H1 (cell line): ENCODE measurements around the gene NSD2.

ENCODE experiments used
- BCL11A ChIP-seq, 2 experiments: IDR thresholded peaks; one replicate each; pipeline ENCODE4 v1.6.1; 2011; ENCODE audit warnings: low read depth in 2 of 2, low read length in 2 of 2, mild to moderate bottlenecking in 2 of 2
- MAFK ChIP-seq: IDR thresholded peaks from 2 replicates; pipeline ENCODE4 v1.6.1; 2012; ENCODE audit warnings: low read depth, mild to moderate bottlenecking, improper control_type of control experiment, low read length
- POLR2A ChIP-seq, 2 experiments: IDR thresholded peaks; 1 replicate in 1 of 2; 2 replicates in 1 of 2; pipeline ENCODE4 v1.6.1; 2011; ENCODE audit warnings: low read depth in 2 of 2, low read length in 2 of 2, mild to moderate bottlenecking in 2 of 2; ENCODE audit errors: control extremely low read depth in 1 of 2
- POLR2AphosphoS5 ChIP-seq: IDR thresholded peaks from 2 replicates; pipeline ENCODE4 v1.6.1; 2011; ENCODE audit warnings: low read depth, low read length
- YY1 ChIP-seq: IDR thresholded peaks from 2 replicates; pipeline ENCODE4 v1.6.1; 2011; ENCODE audit warnings: low read depth, mild to moderate bottlenecking, low read length
- TF ChIP-seq, protein P1 (sequence below), 3 experiments: IDR thresholded peaks; 1 replicate in 2 of 3; 2 replicates in 1 of 3; pipeline versions ENCODE4 v1.5.1 to v1.6.1; 2011; ENCODE audit warnings: low read length in 3 of 3, mild to moderate bottlenecking in 3 of 3, inconsistent platforms in 2 of 3, low read depth in 1 of 3, moderate library complexity in 1 of 3; ENCODE audit not compliant: insufficient read depth in 1 of 3; ENCODE audit errors: control extremely low read depth in 1 of 3
- TF ChIP-seq, protein P2 (sequence below): IDR thresholded peaks from 2 replicates; pipeline ENCODE4 v1.6.1; 2012; ENCODE audit warnings: low read length, inconsistent platforms
- TF ChIP-seq, protein P3 (sequence below): IDR thresholded peaks from 2 replicates; pipeline ENCODE4 v1.6.1; 2011; ENCODE audit warnings: low read depth, mild to moderate bottlenecking, low read length; ENCODE audit not compliant: insufficient read depth
- TF ChIP-seq, protein P4 (sequence below): IDR thresholded peaks from 2 replicates; pipeline ENCODE4 v1.6.1; 2012; ENCODE audit warnings: inconsistent platforms

DNA sequence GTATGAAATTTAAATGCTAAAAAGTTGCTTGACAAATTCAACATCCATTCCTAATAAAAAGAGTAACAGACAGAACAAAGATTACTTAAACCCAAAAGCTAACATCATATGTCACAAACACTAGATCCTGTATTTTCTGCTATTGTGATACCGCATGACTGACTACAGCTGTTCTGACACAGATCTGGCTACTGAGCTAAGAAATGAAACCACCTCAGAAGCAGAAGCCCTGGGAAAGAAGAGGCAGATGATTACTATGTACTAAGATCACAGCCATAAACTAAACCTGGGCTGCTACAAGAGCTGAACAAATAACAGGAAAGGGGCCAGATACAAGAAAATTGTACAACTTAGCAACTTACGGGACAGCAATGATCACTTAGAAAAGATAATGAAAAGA lies 24.6 kb upstream of the NSD2 start:
- no peak for TF ChIP-seq YY1
- TF ChIP-seq, protein P1, sequence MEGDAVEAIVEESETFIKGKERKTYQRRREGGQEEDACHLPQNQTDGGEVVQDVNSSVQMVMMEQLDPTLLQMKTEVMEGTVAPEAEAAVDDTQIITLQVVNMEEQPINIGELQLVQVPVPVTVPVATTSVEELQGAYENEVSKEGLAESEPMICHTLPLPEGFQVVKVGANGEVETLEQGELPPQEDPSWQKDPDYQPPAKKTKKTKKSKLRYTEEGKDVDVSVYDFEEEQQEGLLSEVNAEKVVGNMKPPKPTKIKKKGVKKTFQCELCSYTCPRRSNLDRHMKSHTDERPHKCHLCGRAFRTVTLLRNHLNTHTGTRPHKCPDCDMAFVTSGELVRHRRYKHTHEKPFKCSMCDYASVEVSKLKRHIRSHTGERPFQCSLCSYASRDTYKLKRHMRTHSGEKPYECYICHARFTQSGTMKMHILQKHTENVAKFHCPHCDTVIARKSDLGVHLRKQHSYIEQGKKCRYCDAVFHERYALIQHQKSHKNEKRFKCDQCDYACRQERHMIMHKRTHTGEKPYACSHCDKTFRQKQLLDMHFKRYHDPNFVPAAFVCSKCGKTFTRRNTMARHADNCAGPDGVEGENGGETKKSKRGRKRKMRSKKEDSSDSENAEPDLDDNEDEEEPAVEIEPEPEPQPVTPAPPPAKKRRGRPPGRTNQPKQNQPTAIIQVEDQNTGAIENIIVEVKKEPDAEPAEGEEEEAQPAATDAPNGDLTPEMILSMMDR (IDR thresholded peaks at IDR 0.05; ENCODE audit: control extremely low read depth in 1 of 3, insufficient read depth in 1 of 3, low read depth in 1 of 3, low read length in 3 of 3), result no peak
- TF ChIP-seq POLR2A (IDR thresholded peaks at IDR 0.05; ENCODE audit: control extremely low read depth in 1 of 2, low read depth in 2 of 2, low read length in 2 of 2), result no peak
- TF ChIP-seq, protein P2, sequence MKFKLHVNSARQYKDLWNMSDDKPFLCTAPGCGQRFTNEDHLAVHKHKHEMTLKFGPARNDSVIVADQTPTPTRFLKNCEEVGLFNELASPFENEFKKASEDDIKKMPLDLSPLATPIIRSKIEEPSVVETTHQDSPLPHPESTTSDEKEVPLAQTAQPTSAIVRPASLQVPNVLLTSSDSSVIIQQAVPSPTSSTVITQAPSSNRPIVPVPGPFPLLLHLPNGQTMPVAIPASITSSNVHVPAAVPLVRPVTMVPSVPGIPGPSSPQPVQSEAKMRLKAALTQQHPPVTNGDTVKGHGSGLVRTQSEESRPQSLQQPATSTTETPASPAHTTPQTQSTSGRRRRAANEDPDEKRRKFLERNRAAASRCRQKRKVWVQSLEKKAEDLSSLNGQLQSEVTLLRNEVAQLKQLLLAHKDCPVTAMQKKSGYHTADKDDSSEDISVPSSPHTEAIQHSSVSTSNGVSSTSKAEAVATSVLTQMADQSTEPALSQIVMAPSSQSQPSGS, result no peak
- no peak for TF ChIP-seq POLR2AphosphoS5
- TF ChIP-seq, protein P3, sequence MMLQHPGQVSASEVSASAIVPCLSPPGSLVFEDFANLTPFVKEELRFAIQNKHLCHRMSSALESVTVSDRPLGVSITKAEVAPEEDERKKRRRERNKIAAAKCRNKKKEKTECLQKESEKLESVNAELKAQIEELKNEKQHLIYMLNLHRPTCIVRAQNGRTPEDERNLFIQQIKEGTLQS, result no peak
- no peak for TF ChIP-seq MAFK
- TF ChIP-seq, protein P4, sequence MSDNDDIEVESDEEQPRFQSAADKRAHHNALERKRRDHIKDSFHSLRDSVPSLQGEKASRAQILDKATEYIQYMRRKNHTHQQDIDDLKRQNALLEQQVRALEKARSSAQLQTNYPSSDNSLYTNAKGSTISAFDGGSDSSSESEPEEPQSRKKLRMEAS, result no peak
- TF ChIP-seq BCL11A (IDR thresholded peaks at IDR 0.05; ENCODE audit: low read depth in 2 of 2, low read length in 2 of 2), result no peak
